GM23338 (cell line): ENCODE results near the gene PARP6. TPM values are rescaled to one million over a fixed set of nuclear protein-coding genes. Genes with fewer than 3 reads are reported as not detected.

Experiments used
- ATAC-seq: fragments of 200-7000 bp; cut with Tn5 transposase; 3 replicates; pipeline ENCODE4 v1.9.1; 2020
- DNase-seq: peaks from one replicate; pipeline ENCODE4 v3.0.0-alpha.2; 2015; ENCODE audit warnings: low spot score
- H2AFZ ChIP-seq: fragments of 200-600 bp; sonication (generic); 2 replicates; pipeline ENCODE4 v1.8.0; 2016; ENCODE audit warnings: antibody characterized with exemption, mild to moderate bottlenecking, moderate library complexity
- H3F3A ChIP-seq: fragments of 200-600 bp; sonication (generic); replicated peaks from 2 replicates; pipeline ENCODE4 v1.8.0; 2017; ENCODE audit warnings: antibody characterized with exemption, mixed run types, low read depth
- H3K27ac ChIP-seq: fragments of 200-600 bp; sonication (generic); 2 replicates; pipeline ENCODE4 v1.6.1; 2016; ENCODE audit warnings: low read depth
- H3K27me3 ChIP-seq: fragments of 200-600 bp; sonication (generic); 2 replicates; pipeline ENCODE4 v1.8.0; 2016; ENCODE audit warnings: mild to moderate bottlenecking, mixed run types, moderate library complexity; ENCODE audit not compliant: insufficient read depth
- H3K36me3 ChIP-seq: fragments of 200-600 bp; sonication (generic); 2 replicates; pipeline ENCODE4 v1.8.0; 2016; ENCODE audit warnings: mild to moderate bottlenecking; ENCODE audit not compliant: insufficient read depth
- H3K4me1 ChIP-seq: fragments of 200-600 bp; sonication (generic); 2 replicates; pipeline ENCODE4 v1.8.0; 2016; ENCODE audit warnings: mild to moderate bottlenecking, moderate library complexity; ENCODE audit not compliant: insufficient read depth
- H3K4me2 ChIP-seq: fragments of 200-600 bp; sonication (generic); 2 replicates; pipeline ENCODE4 v1.7.1; 2017; ENCODE audit warnings: mixed run types
- H3K4me3 ChIP-seq: fragments of 200-600 bp; sonication (generic); 2 replicates; pipeline ENCODE4 v1.6.1; 2016; ENCODE audit warnings: mixed run types
- H3K79me2 ChIP-seq: fragments of 200-600 bp; sonication (generic); replicated peaks from 2 replicates; pipeline ENCODE4 v1.8.0; 2017; ENCODE audit warnings: mild to moderate bottlenecking; ENCODE audit not compliant: insufficient read depth
- H3K9me2 ChIP-seq: fragments of 200-600 bp; sonication (generic); 2 replicates; pipeline ENCODE4 v1.8.0; 2017; ENCODE audit not compliant: insufficient read depth
- H4K20me1 ChIP-seq: fragments of 200-600 bp; sonication (generic); replicated peaks from 2 replicates; pipeline ENCODE4 v1.8.0; 2017; ENCODE audit warnings: mild to moderate bottlenecking; ENCODE audit not compliant: insufficient read depth
- H3K27ac Mint-ChIP-seq: 2 replicates; pipeline ENCODE4 v1.8.0; 2020; ENCODE audit warnings: inconsistent platforms, mild to moderate bottlenecking, moderate library complexity, mixed read lengths
- H3K27me3 Mint-ChIP-seq: 3 replicates; pipeline ENCODE4 v1.8.0; 2022; ENCODE audit warnings: low read depth, mild to moderate bottlenecking, moderate library complexity, mixed read lengths, inconsistent platforms; ENCODE audit not compliant: insufficient read depth, poor library complexity
- H3K36me3 Mint-ChIP-seq: 3 replicates; pipeline ENCODE4 v1.8.0; 2021; ENCODE audit warnings: low read depth, mild to moderate bottlenecking, inconsistent platforms, moderate library complexity, mixed read lengths
- H3K4me1 Mint-ChIP-seq: 3 replicates; pipeline ENCODE4 v1.8.0; 2020; ENCODE audit warnings: mild to moderate bottlenecking, inconsistent platforms, mixed read lengths
- H3K4me3 Mint-ChIP-seq: 3 replicates; pipeline ENCODE4 v1.8.0; 2021; ENCODE audit warnings: moderate library complexity, mild to moderate bottlenecking, inconsistent platforms, mixed read lengths
- H3K9me3 Mint-ChIP-seq: 3 replicates; pipeline ENCODE4 v1.8.0; 2020; ENCODE audit warnings: moderate library complexity, mild to moderate bottlenecking, inconsistent platforms, mixed read lengths
- CREB1 ChIP-seq: fragments of 250-450 bp; sonication (Bioruptor Pico); IDR thresholded peaks from 2 replicates; pipeline ENCODE4 v1.5.0; 2020; ENCODE audit warnings: low read depth, mild to moderate bottlenecking, moderate library complexity
- EZH2 ChIP-seq: fragments of 200-600 bp; sonication (generic); IDR thresholded peaks from one replicate; pipeline ENCODE4 v1.8.0; 2017; ENCODE audit warnings: antibody characterized with exemption, mild to moderate bottlenecking, low read depth; ENCODE audit not compliant: unreplicated experiment
- JUNB ChIP-seq: IDR thresholded peaks from one replicate; pipeline ENCODE4 v1.6.1; 2016; ENCODE audit warnings: antibody characterized with exemption; ENCODE audit not compliant: unreplicated experiment
- POLR2AphosphoS5 ChIP-seq: IDR thresholded peaks from 2 replicates; pipeline ENCODE4 v1.6.1; 2016; ENCODE audit warnings: antibody characterized with exemption, low read depth
- ZNF114 ChIP-seq: fragments of 250-450 bp; sonication (Bioruptor Pico); IDR thresholded peaks from 2 replicates; pipeline ENCODE4 v1.5.0; 2020; ENCODE audit warnings: mild to moderate bottlenecking, moderate library complexity
- ZNF331 ChIP-seq: fragments of 250-450 bp; sonication (Bioruptor Pico); IDR thresholded peaks from 2 replicates; pipeline ENCODE4 v1.5.0; 2020; ENCODE audit warnings: low read depth, mild to moderate bottlenecking, moderate library complexity
- polyA plus RNA-seq: library from polyadenylated mRNA; unstranded; fragments of >200 nt; fragmentation: Nextera tagmentation; extraction: Ambion mirVana; gene quantifications from 2 replicates; pipeline ENCODE4 v1.2.1, GENCODE V29; 2016
- total RNA-seq: library from RNA; depleted of rRNA; stranded (reverse); fragments of >200 nt; shearing (Covaris generic); gene quantifications from 2 replicates; pipeline ENCODE4 v1.2.3, GENCODE V29; 2014
- TF ChIP-seq, protein P1 (sequence below): IDR thresholded peaks from 2 replicates; pipeline ENCODE4 v1.6.1; 2016; ENCODE audit warnings: antibody characterized with exemption
- TF ChIP-seq, protein P2 (sequence below): IDR thresholded peaks from one replicate; pipeline ENCODE4 v1.6.1; 2018; ENCODE audit warnings: antibody characterized with exemption; ENCODE audit not compliant: unreplicated experiment
- TF ChIP-seq, protein P3 (sequence below), 2 experiments: fragments of 200-600 bp in 1 of 2; sonication (generic) in 1 of 2; conservative IDR thresholded peaks; 2 replicates each; pipeline versions ENCODE4 v1.5.1 to v1.6.1; 2016 to 2017; ENCODE audit warnings: antibody characterized with exemption in 2 of 2, low read depth in 2 of 2, mild to moderate bottlenecking in 2 of 2, moderate library complexity in 1 of 2

The PARP6 gene
- total and polyA plus RNA-seq, 2 experiments from 2014 or later: 27.6 to 28.1 TPM

DNA sequence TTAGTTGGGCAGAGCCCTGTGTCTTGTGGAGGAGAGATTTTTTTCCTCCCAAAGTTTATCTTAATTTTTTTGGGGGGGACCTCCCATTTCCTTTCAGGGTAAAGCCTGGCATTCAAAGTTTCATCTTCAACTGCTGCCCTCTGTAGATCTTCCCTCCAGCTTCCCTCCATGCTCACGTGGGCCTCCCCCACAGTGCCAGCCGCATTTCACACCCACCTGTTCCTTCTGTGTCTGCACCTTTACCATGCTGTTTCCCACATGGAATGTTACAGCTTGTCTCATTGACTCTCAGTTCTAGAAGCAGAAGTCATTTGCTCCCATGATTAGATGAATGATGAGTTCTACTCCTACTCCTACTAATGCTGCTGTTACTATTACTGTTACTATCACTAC lies 41.1 kb upstream of the PARP6 start (continued):
- TF ChIP-seq ZNF331 (CRISPR knock-in tag): no peak
- no peak for TF ChIP-seq JUNB
- TF ChIP-seq POLR2AphosphoS5: no peak
- no peak for TF ChIP-seq ZNF114
- TF ChIP-seq, protein P1, sequence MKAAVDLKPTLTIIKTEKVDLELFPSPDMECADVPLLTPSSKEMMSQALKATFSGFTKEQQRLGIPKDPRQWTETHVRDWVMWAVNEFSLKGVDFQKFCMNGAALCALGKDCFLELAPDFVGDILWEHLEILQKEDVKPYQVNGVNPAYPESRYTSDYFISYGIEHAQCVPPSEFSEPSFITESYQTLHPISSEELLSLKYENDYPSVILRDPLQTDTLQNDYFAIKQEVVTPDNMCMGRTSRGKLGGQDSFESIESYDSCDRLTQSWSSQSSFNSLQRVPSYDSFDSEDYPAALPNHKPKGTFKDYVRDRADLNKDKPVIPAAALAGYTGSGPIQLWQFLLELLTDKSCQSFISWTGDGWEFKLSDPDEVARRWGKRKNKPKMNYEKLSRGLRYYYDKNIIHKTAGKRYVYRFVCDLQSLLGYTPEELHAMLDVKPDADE: no peak
- TF ChIP-seq, protein P2, sequence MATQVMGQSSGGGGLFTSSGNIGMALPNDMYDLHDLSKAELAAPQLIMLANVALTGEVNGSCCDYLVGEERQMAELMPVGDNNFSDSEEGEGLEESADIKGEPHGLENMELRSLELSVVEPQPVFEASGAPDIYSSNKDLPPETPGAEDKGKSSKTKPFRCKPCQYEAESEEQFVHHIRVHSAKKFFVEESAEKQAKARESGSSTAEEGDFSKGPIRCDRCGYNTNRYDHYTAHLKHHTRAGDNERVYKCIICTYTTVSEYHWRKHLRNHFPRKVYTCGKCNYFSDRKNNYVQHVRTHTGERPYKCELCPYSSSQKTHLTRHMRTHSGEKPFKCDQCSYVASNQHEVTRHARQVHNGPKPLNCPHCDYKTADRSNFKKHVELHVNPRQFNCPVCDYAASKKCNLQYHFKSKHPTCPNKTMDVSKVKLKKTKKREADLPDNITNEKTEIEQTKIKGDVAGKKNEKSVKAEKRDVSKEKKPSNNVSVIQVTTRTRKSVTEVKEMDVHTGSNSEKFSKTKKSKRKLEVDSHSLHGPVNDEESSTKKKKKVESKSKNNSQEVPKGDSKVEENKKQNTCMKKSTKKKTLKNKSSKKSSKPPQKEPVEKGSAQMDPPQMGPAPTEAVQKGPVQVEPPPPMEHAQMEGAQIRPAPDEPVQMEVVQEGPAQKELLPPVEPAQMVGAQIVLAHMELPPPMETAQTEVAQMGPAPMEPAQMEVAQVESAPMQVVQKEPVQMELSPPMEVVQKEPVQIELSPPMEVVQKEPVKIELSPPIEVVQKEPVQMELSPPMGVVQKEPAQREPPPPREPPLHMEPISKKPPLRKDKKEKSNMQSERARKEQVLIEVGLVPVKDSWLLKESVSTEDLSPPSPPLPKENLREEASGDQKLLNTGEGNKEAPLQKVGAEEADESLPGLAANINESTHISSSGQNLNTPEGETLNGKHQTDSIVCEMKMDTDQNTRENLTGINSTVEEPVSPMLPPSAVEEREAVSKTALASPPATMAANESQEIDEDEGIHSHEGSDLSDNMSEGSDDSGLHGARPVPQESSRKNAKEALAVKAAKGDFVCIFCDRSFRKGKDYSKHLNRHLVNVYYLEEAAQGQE: no peak
- no peak for TF ChIP-seq CREB1 (CRISPR knock-in tag)
- no peak for TF ChIP-seq EZH2

DNA sequence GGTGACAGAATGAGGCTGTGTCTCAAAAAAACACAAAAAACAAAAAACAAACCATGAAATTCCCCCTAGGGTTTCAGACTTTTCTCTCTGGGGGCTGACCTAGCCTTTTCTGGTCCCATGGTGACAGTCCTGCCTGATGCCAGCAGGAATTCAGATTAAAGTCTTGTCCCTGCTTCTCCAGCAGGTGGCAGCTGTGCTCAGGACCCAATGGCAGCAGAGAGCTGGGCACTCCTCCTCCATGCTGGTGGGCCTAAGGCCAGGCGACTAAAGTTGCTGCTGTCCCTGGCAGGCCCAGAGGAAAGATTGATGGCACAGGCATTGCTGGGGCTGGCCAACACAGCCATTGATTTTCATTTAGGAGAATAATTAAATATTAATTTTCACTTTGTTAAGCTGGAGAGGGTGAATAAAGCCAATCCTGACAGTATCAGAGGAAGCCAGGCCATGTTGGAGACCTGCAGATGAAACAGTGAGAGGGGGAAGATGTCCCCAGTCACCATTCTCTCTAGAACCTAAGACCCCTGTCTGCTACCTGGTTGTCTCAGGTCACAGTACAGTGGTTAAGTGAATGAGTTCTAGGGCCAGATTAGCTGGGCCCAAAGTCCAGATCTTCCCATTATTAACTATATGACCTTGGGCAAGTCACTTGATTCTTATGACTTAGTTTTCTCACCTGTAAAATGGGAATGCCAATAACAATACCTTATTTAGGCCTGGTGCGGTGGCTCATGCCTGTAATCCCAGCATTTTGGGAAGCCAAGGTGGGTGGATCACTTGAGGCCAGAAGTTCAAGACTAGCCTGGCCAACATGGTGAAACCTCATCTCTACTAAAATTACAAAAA lies 40.5 kb upstream of the PARP6 start:
- H3K27me3 Mint-ChIP-seq: peaks cover 14% of the 10 kb centered on the region
- Histone ChIP-seq H2AFZ (no peak overlapping the region), H3K36me3 (no peaks in the 10 kb centered on the region), H4K20me1 (no peaks in the 10 kb centered on the region), H3K79me2 (no peaks in the 10 kb centered on the region), H3K27me3 (peaks cover 19% of the 10 kb centered on the region), H3K4me2 (no peak overlapping the region), H3F3A (0 out of 2 replicates have a peak, but pooled peaks cover 4% of the 10 kb centered on the region), H3K4me3 (no peak overlapping the region), H3K4me1 (no peaks in the 10 kb centered on the region), H3K9me2 (no peaks in the 10 kb centered on the region), H3K27ac (no peak overlapping the region)
- no peak for TF ChIP-seq EZH2
- TF ChIP-seq, protein P3, sequence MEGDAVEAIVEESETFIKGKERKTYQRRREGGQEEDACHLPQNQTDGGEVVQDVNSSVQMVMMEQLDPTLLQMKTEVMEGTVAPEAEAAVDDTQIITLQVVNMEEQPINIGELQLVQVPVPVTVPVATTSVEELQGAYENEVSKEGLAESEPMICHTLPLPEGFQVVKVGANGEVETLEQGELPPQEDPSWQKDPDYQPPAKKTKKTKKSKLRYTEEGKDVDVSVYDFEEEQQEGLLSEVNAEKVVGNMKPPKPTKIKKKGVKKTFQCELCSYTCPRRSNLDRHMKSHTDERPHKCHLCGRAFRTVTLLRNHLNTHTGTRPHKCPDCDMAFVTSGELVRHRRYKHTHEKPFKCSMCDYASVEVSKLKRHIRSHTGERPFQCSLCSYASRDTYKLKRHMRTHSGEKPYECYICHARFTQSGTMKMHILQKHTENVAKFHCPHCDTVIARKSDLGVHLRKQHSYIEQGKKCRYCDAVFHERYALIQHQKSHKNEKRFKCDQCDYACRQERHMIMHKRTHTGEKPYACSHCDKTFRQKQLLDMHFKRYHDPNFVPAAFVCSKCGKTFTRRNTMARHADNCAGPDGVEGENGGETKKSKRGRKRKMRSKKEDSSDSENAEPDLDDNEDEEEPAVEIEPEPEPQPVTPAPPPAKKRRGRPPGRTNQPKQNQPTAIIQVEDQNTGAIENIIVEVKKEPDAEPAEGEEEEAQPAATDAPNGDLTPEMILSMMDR (conservative IDR thresholded peaks at IDR 0.05; ENCODE audit: low read depth in 2 of 2): peak; percentile 75 to 93
- H3K4me3 Mint-ChIP-seq: no peak overlapping the region
- H3K9me3 Mint-ChIP-seq: no peaks in the 10 kb centered on the region; the same call in 2 of the 3 replicates
- no peak overlapping the region for H3K27ac Mint-ChIP-seq
- ATAC-seq (peak; percentile 97), DNase-seq (peak; percentile 88)
- H3K36me3 Mint-ChIP-seq: no peaks in the 10 kb centered on the region; the same call in 2 of the 3 replicates
- H3K4me1 Mint-ChIP-seq: no peaks in the 10 kb centered on the region
